ENCODE measurements around the gene RELCH.

Gene RELCH

DNA sequence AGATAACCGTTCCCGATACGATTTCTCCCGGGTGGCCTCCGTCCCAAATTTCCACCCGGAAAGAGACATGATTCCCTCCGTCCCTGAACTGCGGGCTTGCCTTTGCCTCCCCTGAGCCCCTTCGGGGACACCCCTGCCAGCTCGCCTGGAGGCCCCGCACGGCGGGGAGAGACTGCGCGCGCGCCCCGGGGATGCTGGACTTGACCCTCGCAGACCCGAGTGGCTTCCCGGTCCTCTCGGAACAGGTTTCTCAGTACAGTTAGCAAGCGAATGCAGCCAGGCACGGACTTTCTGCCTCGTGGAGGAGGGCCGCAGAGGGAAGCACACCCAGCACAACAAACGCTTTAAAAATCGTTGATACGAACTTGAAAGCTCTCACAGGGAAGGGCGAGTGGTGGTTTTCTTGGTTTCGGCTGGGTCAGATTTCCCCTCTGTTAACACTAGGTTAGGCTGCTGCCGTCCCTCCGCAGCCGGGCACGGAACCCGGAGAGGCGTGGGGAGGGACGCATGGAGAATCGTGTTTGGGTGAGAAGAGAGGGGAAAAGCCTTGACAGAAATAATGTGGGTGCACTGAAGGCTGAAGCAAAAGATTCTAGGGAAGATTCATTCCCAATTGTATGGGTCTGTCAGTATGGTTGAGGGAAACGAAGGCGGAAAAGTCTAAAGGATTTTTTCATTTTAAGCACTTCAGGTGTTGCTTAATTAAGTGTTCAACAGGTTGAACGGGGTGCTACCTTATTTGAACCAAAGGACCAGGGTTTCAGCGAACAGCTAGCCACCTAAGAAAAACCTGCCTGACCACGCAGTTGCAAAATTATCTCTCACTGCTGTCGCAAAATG is 139.0 kb downstream of the RELCH start:
- DNase-seq, result peak; percentile 30

DNA sequence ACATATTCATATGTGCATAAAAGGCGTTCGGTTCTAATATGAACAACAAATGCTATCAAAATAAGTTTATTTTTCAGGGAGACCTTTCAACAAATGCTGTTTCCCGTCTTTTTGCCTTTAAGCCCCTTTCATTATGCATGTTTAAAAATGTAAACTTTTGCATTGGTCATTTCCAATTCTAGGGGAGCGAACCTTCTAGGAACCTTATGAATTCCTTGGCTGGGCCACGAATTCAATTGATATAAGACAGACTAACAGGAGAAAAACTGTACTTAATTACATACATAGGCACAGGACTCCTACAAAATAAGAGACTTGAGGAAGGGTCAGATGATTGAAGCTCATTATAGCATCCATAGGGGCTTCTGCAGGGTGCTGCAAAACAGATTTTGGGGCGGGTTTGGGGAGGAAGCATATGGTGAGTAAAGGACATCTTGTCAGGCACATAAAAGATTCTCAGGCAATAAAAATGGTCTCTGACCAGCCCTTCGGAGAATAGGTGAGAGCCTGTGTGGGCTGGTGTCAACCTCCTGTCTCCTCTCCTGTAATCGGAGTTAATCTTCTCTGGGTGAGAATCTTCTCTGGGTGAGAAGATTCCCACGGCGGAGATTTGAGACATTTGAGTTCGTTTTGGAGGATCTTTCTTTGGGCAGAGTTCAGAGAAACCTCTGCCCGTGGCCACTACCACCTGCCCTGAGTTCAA is 139.7 kb downstream of the RELCH start:
- DNase-seq, result no peak

- DNase-seq, result no peak
Measured at GRCh38 chr18:62327977-62328376, 140.9 kb downstream of the RELCH start.

GRCh38 chr18:62328586-62329525 is 141.8 kb downstream of the RELCH start:
- no peak for DNase-seq

GRCh38 chr18:62329691-62330454 is 142.8 kb downstream of the RELCH start:
- no peak for DNase-seq

GRCh38 chr18:62330650-62331049 is 143.6 kb downstream of the RELCH start:
- no peak for DNase-seq

- DNase-seq, result peak; percentile 58
Measured at GRCh38 chr18:62331581-62332356, 144.7 kb downstream of the RELCH start.

DNA sequence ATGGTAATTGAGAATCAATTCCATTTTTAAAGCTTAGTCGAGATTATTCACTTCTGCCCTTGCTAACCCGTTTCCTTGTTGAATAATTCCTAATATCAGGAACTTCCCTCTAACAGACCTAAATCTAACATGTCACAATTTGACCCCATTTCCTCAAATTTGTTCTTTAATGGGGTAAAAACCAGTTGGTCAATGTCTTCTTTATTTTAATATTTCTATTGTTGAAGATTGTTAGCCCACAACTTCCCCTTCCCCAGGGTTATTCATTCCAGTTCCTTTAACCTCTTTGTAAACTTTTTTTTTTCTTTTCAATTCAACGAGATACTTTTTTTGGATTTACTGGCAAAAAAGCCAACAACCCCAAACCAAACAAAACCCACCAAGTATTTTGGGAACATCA is 145.4 kb downstream of the RELCH start:
- no peak for DNase-seq

DNA sequence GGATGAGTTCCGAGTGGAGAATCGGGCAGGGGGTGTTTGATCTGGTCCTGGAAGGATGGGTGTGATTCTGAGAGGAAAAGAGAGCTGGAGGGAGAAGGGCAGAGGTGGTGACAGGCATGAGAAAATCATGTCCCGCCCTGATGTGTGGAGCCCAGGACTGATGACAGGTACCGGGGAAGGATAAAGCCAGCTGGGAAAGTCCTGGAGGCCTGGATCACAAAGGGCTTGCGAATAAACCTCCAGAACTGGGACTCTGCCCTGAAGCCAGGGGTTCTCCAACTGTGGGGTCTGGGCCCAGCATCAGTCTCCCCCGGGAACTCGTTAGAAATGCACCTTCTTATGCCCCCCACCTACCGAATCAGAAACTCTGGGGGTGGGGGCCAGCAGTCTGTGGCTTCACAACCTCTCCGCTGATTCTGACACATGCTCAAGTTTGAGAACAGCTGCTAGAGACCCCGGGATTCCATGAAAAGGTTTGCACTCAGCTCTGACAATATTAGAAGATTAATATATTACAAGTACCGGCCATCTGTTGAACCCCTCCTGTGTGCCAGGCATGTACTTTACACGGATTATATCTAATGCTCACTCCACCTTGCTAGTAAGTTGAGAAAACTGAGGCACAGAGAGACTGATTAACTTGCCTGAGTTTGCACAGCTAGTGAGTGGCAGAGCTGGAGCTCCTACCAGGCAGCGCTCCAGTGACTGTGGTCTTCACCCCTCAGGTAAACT is 146.1 kb downstream of the RELCH start:
- no peak for DNase-seq

DNA sequence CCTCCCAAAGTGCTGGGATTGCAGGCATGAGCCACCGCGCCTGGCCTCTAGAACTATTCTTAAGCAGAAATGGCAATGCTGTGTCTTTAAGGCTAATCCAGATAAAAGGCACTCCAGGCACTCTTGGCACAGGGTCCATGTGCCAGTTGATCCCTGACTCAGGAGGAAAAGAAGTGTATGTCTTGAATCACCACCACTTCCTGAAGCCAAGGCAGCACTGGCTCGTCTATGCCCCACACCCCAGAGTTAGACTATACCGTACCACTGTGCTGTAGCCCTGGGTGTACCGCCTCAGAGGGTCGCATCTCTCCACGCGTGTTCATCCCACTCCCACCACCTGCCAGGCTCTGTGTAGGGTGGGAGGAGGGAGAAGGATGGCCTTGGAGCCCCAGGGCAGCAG is 147.1 kb downstream of the RELCH start:
- DNase-seq, result no peak

GRCh38 chr18:62335494-62335893 is 148.4 kb downstream of the RELCH start:
- no peak for DNase-seq

DNA sequence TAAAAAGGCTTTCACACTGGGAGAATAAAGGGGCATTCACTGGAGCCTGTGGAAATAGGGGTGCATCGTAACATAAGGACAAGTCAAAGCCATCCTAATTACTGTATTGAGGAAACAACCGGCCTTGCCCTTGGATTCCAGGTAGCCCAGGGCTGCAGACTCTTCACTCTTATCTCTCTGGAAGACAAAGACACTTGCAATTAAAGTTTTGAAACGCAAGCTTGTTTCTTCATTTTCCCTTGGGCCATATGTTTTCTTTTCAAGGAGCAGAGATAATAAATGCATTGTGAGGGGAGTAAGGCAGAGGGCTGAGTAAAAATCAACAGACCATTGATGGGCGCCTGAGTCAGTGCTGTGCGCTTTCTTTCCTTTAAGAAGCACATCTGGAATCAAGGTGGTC is 149.6 kb downstream of the RELCH start:
- no peak for DNase-seq

GRCh38 chr18:62337336-62337735 is 150.3 kb downstream of the RELCH start:
- no peak for DNase-seq

DNA sequence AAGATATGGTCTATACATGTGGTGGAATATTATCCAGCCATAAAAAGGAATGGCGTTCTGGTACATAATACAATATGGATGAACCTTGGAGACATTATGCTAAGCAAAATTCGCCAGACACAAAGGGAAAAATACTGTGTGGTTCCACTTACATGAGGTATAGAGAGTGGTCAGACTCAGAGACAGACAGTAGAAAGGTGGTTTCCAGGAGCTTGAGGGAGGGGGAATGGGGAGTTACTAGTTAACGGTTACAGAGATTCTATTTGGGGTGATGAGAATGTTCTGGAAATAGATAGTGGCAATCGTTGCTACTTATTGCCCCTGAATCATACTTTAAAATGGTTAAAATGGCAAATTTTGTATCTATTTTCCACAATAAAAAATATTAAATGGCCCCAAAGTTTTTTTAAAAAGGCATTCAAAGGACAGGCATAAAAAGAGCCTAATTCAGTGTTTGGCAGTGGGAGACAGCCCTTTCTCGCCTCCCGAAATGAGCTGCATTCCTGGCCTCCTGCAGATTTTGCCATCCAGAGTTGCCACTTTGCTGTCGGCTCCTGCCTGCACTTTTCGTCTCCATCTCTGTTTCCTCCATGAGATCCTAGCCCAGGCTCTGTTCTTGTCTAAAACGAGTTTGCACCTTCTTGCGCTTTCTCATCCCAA is 151.5 kb downstream of the RELCH start:
- DNase-seq, result no peak

- DNase-seq, result no peak
Measured at GRCh38 chr18:62339106-62339988, 152.3 kb downstream of the RELCH start.

DNA sequence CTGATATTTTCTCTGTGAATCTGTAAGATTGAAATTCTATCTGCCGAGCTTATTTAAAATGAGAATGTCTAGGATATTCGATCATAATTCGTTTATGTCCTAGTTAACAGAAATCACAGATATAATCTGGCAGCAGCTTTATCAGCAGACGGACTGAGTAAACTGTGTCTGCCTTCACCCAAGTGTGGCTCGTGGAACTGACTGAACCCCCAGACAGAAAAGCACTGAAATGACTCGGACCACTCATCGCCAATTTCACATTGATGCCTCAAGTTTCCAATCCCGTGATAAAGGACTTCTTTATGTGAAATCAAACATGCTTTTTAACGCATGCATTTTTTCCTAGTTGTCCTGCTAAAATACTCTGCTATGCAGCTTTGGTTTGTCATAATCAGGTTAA is 153.9 kb downstream of the RELCH start:
- DNase-seq, result no peak

DNA sequence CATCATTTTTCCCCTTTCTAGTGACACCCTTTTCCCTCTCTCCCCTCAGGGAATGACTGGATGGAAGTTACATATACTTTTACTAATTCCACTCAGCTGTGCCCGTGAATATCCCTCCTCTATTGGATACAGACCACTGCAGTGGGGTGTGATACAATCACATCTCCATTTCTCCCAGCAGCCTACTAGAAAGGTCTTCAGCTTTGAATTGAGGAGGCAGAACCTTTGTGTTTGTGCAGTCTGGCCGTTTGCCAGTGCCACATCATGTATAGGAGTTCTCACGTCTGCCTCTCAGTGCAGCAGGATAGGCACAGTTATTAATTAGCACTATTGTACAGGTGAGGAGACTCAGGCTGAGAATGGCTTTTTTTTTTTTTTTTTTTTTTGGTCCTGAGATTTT is 154.4 kb downstream of the RELCH start:
- no peak for DNase-seq

- DNase-seq, result no peak
Measured at GRCh38 chr18:62342884-62343283, 155.8 kb downstream of the RELCH start.

GRCh38 chr18:62343316-62343715 is 156.3 kb downstream of the RELCH start:
- DNase-seq, result no peak

Data from femur (tissue), 1 donor.